CD14-positive monocyte (primary cell): ENCODE data around the gene SLIT3. TPM values are rescaled to one million over a fixed set of nuclear protein-coding genes. Genes with fewer than 3 reads are reported as not detected.

Experiments used
- DNase-seq, 3 donors: peaks; one replicate each; pipeline ENCODE4 v3.0.0-alpha.2; 2011 to 2022
- H2AFZ ChIP-seq: 2 replicates; pipeline ENCODE4 v1.6.0; 2012; ENCODE audit warnings: mild to moderate bottlenecking, low read depth, low read length, inconsistent platforms; ENCODE audit not compliant: insufficient read depth, poor library complexity, severe bottlenecking
- H3K27ac ChIP-seq, 2 donors: 1 replicate in 1 of 2; 2 replicates in 1 of 2; pipeline ENCODE4 v1.5.1; 2012 to 2013; ENCODE audit warnings: low read length in 2 of 2, control low read depth in 1 of 2, inconsistent platforms in 1 of 2, low read depth in 1 of 2, mild to moderate bottlenecking in 1 of 2
- H3K27me3 ChIP-seq, 2 donors: one replicate each; pipeline versions ENCODE4 v1.6.0 to v1.6.1; 2011 to 2013; ENCODE audit warnings: low read length in 2 of 2; ENCODE audit not compliant: control insufficient read depth in 2 of 2, insufficient read depth in 2 of 2
- H3K36me3 ChIP-seq, 2 donors: replicated peaks in 1 of 2; 1 replicate in 1 of 2; 2 replicates in 1 of 2; pipeline versions ENCODE4 v1.5.1 to v1.6.1; 2012 to 2013; ENCODE audit warnings: low read length in 2 of 2, control low read depth in 1 of 2, inconsistent platforms in 1 of 2, mild to moderate bottlenecking in 1 of 2; ENCODE audit not compliant: insufficient read depth in 2 of 2, control insufficient read depth in 1 of 2
- H3K4me1 ChIP-seq, 2 donors: 1 replicate in 1 of 2; 2 replicates in 1 of 2; pipeline versions ENCODE4 v1.5.1 to v1.6.1; 2012 to 2013; ENCODE audit warnings: low read length in 2 of 2, control low read depth in 1 of 2, inconsistent platforms in 1 of 2, mild to moderate bottlenecking in 1 of 2, moderate library complexity in 1 of 2; ENCODE audit not compliant: insufficient read depth in 2 of 2, control insufficient read depth in 1 of 2
- H3K4me2 ChIP-seq: replicated peaks from 2 replicates; pipeline ENCODE3; 2012; ENCODE audit warnings: low read length, moderate library complexity, mild to moderate bottlenecking; ENCODE audit not compliant: poor library complexity, severe bottlenecking; ENCODE audit errors: extremely low read depth
- H3K4me3 ChIP-seq, 3 experiments: fragments of 200-600 bp in 1 of 3; sonication (generic) in 1 of 3; replicated peaks in 1 of 3; 1 replicate in 2 of 3; 2 replicates in 1 of 3; pipeline ENCODE4 v1.5.1; 2011 to 2013; ENCODE audit warnings: low read length in 3 of 3, mild to moderate bottlenecking in 3 of 3, control low read depth in 2 of 3, low read depth in 2 of 3, inconsistent platforms in 1 of 3, moderate library complexity in 1 of 3
- H3K79me2 ChIP-seq: 2 replicates; pipeline ENCODE4 v1.6.0; 2012; ENCODE audit warnings: mild to moderate bottlenecking, control low read depth, inconsistent platforms, low read length, moderate library complexity; ENCODE audit not compliant: insufficient read depth
- H3K9ac ChIP-seq: 2 replicates; pipeline ENCODE4 v1.6.0; 2017; ENCODE audit warnings: low read length, mild to moderate bottlenecking; ENCODE audit not compliant: insufficient read depth, poor library complexity, severe bottlenecking
- H3K9me3 ChIP-seq, 2 donors: replicated peaks in 1 of 2; 1 replicate in 1 of 2; 2 replicates in 1 of 2; pipeline versions ENCODE4 v1.5.1 to v1.6.1; 2012 to 2013; ENCODE audit warnings: low read length in 2 of 2, control low read depth in 1 of 2; ENCODE audit not compliant: control insufficient read depth in 1 of 2, insufficient read depth in 1 of 2
- H4K20me1 ChIP-seq: 2 replicates; pipeline ENCODE4 v1.6.0; 2012; ENCODE audit warnings: mild to moderate bottlenecking, low read length, control low read depth, moderate library complexity; ENCODE audit not compliant: insufficient read depth
- H3K27ac Mint-ChIP-seq, 7 donors: one replicate each; pipeline ENCODE4 v1.8.0; 2020; ENCODE audit warnings: mild to moderate bottlenecking in 7 of 7, mixed read lengths in 7 of 7, moderate library complexity in 6 of 7, inconsistent platforms in 2 of 7
- H3K27me3 Mint-ChIP-seq, 3 donors: one replicate each; pipeline ENCODE4 v1.8.0; 2021 to 2022; ENCODE audit warnings: low read depth in 3 of 3, mild to moderate bottlenecking in 3 of 3, mixed read lengths in 3 of 3, moderate library complexity in 3 of 3, inconsistent platforms in 1 of 3
- H3K36me3 Mint-ChIP-seq, 2 donors: one replicate each; pipeline ENCODE4 v1.8.0; 2020; ENCODE audit warnings: mixed read lengths in 2 of 2, inconsistent platforms in 1 of 2, mild to moderate bottlenecking in 1 of 2
- H3K4me1 Mint-ChIP-seq: one replicate; pipeline ENCODE4 v1.8.0; 2020; ENCODE audit warnings: mild to moderate bottlenecking, mixed read lengths
- H3K4me3 Mint-ChIP-seq, 2 donors: one replicate each; pipeline ENCODE4 v1.8.0; 2020; ENCODE audit warnings: mild to moderate bottlenecking in 2 of 2, mixed read lengths in 2 of 2, moderate library complexity in 1 of 2
- H3K9me3 Mint-ChIP-seq, 7 donors: one replicate each; pipeline ENCODE4 v1.8.0; 2020 to 2022; ENCODE audit warnings: mixed read lengths in 7 of 7, mild to moderate bottlenecking in 6 of 7, moderate library complexity in 6 of 7, inconsistent platforms in 2 of 7
- CTCF ChIP-seq: fragments of 200-600 bp; IDR thresholded peaks from one replicate; pipeline ENCODE4 v1.8.0; 2022; ENCODE audit warnings: antibody characterized with exemption, mild to moderate bottlenecking
- WGBS: methylation state at CpG from one replicate; pipeline ENCODE4 v1.1.5; 2013; ENCODE audit warnings: missing lambda C conversion rate; ENCODE audit not compliant: insufficient coverage; 5-methylcytosine and 5-hydroxymethylcytosine counted together
- intact Hi-C, 2 donors: fragments of 100-400 bp; cut with micrococcal nuclease; formaldehyde crosslinking; loops; one replicate each; pipeline versions ENCODE4 v1.15.0 to v1.15.1; 2023
- polyA plus RNA-seq, 3 donors: library from polyadenylated mRNA; depleted of rRNA in 1 of 3; unstranded in 2 of 3; stranded (reverse) in 1 of 3; fragments of 300-500 nt in 2 of 3; fragments of >200 nt in 1 of 3; fragmentation: Illumina TruSeq in 2 of 3; gene quantifications; 1 replicate in 2 of 3; 2 replicates in 1 of 3; pipeline ENCODE4 v1.2.3, GENCODE V29; 2012 to 2021

The SLIT3 gene
- polyA plus RNA-seq, 3 donors: not detected

- peaks cover 0 to 2% (median 0%) of the 10 kb centered on the region in 7 donors for H3K9me3 Mint-ChIP-seq
These were observed 44.7 kb downstream of the SLIT3 start for GRCh38 chr5:169256191-169256590.

GRCh38 chr5:169253071-169253470 is 47.9 kb downstream of the SLIT3 start:
- Histone ChIP-seq H3K4me1 (no peaks in the 10 kb centered on the region), H3K36me3 (no peaks in the 10 kb centered on the region), H2AFZ (no peak overlapping the region), H3K9ac (no peak overlapping the region), H3K27ac (no peak overlapping the region), H3K4me3 (no peak overlapping the region), H3K27me3 (no peaks in the 10 kb centered on the region), H3K4me2 (no peak overlapping the region), H3K9me3 (no peaks in the 10 kb centered on the region), H4K20me1 (no peaks in the 10 kb centered on the region), H3K79me2 (no peaks in the 10 kb centered on the region)
- peaks cover 3 to 4% (median 3%) of the 10 kb centered on the region in 3 donors for H3K27me3 Mint-ChIP-seq
- no peaks in the 10 kb centered on the region for H3K4me1 Mint-ChIP-seq
- WGBS: 83% methylated on average over 2 of the region's 3 CpGs
- intact Hi-C loops: no loop called here
- H3K36me3 Mint-ChIP-seq: no peaks in the 10 kb centered on the region
- TF ChIP-seq CTCF: no peak
- no peak overlapping the region for H3K27ac Mint-ChIP-seq
- no peak overlapping the region for H3K4me3 Mint-ChIP-seq
- DNase-seq: no peak
- peaks cover 0 to 3% (median 0%) of the 10 kb centered on the region in 7 donors for H3K9me3 Mint-ChIP-seq

More at GRCh38 chr5:169256191-169256590, 44.7 kb downstream of the SLIT3 start:
- Mint-ChIP-seq H3K4me3 (no peak overlapping the region), H3K27me3 (peaks cover 0 to 5% (median 2%) of the 10 kb centered on the region in 3 donors), H3K36me3 (no peaks in the 10 kb centered on the region), H3K27ac (no peak overlapping the region), H3K4me1 (no peaks in the 10 kb centered on the region)
- WGBS: no CpG with 5 or more reads among the region's 5 CpGs
- no peak for TF ChIP-seq CTCF
- intact Hi-C loops: no loop called here
- no peak overlapping the region for H3K27ac ChIP-seq
- H3K4me2 ChIP-seq: no peak overlapping the region
- H3K79me2 ChIP-seq: no peaks in the 10 kb centered on the region
- H3K27me3 ChIP-seq: no peaks in the 10 kb centered on the region
- no peaks in the 10 kb centered on the region for H3K36me3 ChIP-seq
- no peak overlapping the region for H3K4me3 ChIP-seq
- no peak overlapping the region for H3K9ac ChIP-seq
- no peaks in the 10 kb centered on the region for H3K4me1 ChIP-seq
- no peak for DNase-seq
- no peaks in the 10 kb centered on the region for H3K9me3 ChIP-seq
- no peaks in the 10 kb centered on the region for H4K20me1 ChIP-seq
- no peak overlapping the region for H2AFZ ChIP-seq
